GM13976 (cell line): ENCODE data around the gene SPATA6.

Experiments
- DNase-seq: peaks from one replicate; pipeline ENCODE4 v3.0.0; 2012; ENCODE audit warnings: low spot score
- CTCF ChIP-seq: IDR thresholded peaks from 2 replicates; pipeline ENCODE4 v1.5.1; 2012; ENCODE audit warnings: borderline replicate concordance, mild to moderate bottlenecking; ENCODE audit not compliant: insufficient read depth; ENCODE audit errors: extremely low read depth, missing control alignments, control extremely low read depth
- in situ Hi-C: fragments of 300-500 bp; cut with MboI; formaldehyde crosslinking; loops from one replicate; pipeline ENCODE4 v1.12.0; 2022; ENCODE audit warnings: low sequenced_read_pairs, mixed read lengths, inconsistent platforms; ENCODE audit not compliant: unreplicated experiment

Gene SPATA6

GRCh38 chr1:48246727-48247126, 225.3 kb downstream of the SPATA6 start:
- no peak for TF ChIP-seq CTCF
- DNase-seq: no peak
- in situ Hi-C loops: no loop called here
